PC-3 (cell line): ENCODE data around the gene TMEM106B.

Experiments
- EZH2 ChIP-seq: fragments of 300-600 bp; sonication (generic); IDR thresholded peaks from one replicate; pipeline ENCODE4 v1.6.1; 2017; ENCODE audit warnings: antibody characterized with exemption, mild to moderate bottlenecking, low read length; ENCODE audit not compliant: unreplicated experiment
- EZH2phosphoT487 ChIP-seq: fragments of 300-600 bp; sonication (generic); IDR thresholded peaks from 2 replicates; pipeline ENCODE4 v1.6.1; 2018; ENCODE audit warnings: mild to moderate bottlenecking, antibody characterized with exemption, low read length, borderline replicate concordance
- TF ChIP-seq, protein P1 (sequence below): fragments of 300-600 bp; sonication (generic); conservative IDR thresholded peaks from 2 replicates; pipeline ENCODE4 v1.5.1; 2017; ENCODE audit warnings: antibody characterized with exemption, low read depth, mild to moderate bottlenecking, low read length

- TF ChIP-seq EZH2 = no peak
- TF ChIP-seq, protein P1, sequence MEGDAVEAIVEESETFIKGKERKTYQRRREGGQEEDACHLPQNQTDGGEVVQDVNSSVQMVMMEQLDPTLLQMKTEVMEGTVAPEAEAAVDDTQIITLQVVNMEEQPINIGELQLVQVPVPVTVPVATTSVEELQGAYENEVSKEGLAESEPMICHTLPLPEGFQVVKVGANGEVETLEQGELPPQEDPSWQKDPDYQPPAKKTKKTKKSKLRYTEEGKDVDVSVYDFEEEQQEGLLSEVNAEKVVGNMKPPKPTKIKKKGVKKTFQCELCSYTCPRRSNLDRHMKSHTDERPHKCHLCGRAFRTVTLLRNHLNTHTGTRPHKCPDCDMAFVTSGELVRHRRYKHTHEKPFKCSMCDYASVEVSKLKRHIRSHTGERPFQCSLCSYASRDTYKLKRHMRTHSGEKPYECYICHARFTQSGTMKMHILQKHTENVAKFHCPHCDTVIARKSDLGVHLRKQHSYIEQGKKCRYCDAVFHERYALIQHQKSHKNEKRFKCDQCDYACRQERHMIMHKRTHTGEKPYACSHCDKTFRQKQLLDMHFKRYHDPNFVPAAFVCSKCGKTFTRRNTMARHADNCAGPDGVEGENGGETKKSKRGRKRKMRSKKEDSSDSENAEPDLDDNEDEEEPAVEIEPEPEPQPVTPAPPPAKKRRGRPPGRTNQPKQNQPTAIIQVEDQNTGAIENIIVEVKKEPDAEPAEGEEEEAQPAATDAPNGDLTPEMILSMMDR = no peak
- TF ChIP-seq EZH2phosphoT487 = no peak
Observed at GRCh38 chr7:12290761-12291160, 79.7 kb downstream of the TMEM106B start.
